ENCODE data around the gene LTBP1.

LTBP1 gene

DNA sequence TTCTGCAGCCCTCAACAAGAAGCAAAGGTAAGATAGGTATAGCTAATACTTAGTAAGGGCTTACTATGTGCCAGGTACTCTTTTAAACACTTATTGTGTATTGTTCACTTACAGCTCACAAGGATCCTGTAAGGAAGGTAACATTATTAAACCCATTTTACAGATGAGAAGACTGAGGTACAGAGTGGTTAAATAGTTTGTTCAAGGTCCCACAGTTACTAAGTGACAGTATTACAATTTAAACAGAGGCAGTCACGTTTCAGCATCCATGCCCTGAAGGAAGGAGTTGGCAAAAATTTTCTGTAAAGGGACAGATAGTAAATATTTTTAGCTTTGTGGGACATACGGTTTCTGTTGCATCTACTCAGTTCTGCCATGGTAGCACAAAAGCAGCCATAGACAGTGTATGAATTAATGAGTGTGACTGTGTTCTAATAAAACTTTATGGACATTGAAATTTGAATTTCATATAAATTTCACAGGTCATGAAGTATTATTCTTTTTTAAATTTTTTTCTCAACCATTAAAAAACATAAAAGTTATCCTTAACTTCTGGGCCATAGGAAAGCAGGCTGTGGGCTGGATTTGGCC, 75.7 kb downstream of the LTBP1 start:
- Mint-ChIP-seq H3K4me3 (no peak overlapping the region), H3K27ac (no peak overlapping the region), H3K4me1 (ENCODE audit: low read depth) (no peaks in the 10 kb centered on the region), H3K36me3 (no peaks in the 10 kb centered on the region), H3K9me3 (ENCODE audit: low read depth) (no peaks in the 10 kb centered on the region), H3K27me3 (peaks cover 12% of the 10 kb centered on the region)

DNA sequence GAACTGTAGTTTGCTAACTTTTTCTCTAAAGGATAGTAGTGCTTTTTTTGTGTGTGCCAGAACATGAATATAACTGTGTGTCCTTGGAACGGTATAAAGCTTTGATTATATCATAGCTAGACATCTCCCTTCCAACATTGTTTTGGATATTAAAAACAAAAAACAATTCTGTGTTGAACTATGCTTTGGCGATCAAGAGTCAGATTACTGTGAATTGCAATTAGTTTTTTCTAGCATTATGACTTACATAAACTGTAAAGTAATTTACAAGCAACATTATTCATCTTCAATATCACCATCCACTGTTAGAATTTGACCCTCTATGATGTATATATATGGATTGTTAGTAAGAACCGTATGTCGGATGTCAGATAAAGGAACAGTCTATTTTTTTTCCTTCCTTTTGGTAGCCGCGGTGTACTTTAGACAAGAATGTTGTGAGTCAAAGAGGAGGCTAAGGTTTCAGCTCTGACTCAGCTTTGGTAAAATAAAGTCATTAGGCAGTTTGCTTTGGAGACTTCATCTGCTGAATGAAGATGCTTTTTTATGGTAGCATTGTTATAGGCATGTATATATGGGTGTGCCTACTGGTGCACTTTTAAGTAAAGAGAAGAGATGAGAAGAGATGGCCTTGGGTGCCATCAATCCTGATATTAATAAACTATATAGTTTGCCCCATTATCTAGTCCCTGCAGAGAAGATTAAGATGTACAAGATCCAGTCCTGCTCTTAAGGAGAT, 76.4 kb downstream of the LTBP1 start:
- Mint-ChIP-seq H3K36me3 (no peaks in the 10 kb centered on the region), H3K27me3 (peaks cover 12% of the 10 kb centered on the region), H3K27ac (no peak overlapping the region), H3K9me3 (ENCODE audit: low read depth) (no peaks in the 10 kb centered on the region), H3K4me3 (no peak overlapping the region), H3K4me1 (ENCODE audit: low read depth) (no peaks in the 10 kb centered on the region)

DNA sequence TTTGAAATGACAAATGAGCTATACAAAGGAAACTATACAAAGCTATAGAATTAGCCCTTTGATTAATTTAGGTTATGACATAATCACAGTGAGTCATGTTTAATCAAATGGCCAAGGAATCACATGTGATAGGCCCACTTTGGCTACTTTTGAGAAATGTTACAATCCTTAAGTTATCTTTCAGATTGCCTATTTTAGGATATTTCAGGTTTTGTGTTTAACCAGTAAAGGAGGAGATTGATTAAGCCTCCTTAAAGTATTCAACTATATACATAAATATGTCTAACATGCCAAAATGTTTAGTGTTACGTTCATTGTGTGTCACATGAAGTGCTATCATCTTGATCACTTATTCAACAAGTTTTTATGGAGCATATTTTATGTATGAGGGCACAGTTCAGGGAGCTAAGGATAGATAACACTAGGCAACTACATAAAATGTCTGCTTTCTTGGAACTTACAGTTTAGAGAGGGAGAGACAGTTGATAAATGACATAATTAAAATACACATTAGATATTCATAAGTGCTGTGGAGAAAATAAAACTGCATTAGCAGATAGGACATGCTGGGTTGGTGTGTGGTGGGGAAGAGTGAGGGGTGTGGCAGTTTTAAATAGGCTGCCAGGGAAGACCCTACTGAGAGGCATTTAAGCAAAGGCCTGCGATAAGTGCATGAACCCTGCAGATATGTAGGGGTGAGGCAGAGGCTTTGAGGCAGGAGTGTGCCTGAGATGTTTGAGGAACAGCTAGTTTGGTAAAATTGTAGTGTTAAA, 77.2 kb downstream of the LTBP1 start:
- H3K36me3 Mint-ChIP-seq: no peaks in the 10 kb centered on the region
- no peaks in the 10 kb centered on the region for H3K9me3 Mint-ChIP-seq (ENCODE audit: low read depth)
- no peak overlapping the region for H3K27ac Mint-ChIP-seq
- no peak overlapping the region for H3K4me3 Mint-ChIP-seq
- no peaks in the 10 kb centered on the region for H3K4me1 Mint-ChIP-seq (ENCODE audit: low read depth)
- peaks cover 12% of the 10 kb centered on the region for H3K27me3 Mint-ChIP-seq

DNA sequence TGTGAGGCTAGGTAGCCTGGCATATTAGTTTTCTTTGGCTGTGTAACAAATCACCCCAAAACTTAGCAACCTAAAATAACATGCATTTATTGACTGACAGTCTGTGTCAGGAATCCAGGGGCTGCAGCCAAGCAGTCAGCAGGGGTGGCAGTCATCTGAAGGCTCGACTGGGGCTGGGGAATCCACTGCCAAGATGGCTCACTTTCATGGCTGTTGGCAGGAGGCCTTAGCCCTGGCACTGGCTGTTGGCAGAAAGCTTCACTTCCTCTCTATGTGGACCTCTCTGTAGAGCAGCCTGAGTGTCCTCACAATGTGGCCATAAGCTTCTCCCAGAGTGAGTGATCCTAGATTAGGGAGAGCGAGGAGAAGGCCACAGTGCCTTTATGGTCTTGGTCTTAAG, 78.0 kb downstream of the LTBP1 start:
- no peak overlapping the region for H3K4me3 Mint-ChIP-seq

DNA sequence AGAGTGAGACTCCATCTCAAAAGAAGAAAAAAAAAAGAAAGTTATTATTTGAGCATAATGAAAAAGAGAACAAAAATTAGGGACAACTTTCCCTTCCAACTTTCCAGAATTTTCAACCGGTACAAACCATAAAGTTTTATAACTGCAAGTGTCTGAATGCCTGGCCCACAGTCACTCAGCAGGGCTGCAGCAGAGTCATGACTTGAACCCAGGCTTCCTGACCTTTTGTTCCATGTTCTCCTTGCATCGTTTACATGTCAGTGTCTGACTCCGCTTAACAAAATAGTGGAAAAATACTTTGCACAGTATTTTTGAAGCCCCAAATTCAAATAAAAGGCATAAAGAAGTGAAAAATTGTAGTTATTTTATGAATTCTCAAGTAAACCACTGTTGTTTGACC, 82.7 kb downstream of the LTBP1 start:
- Mint-ChIP-seq H3K27me3 (peaks cover 3% of the 10 kb centered on the region), H3K27ac (no peak overlapping the region), H3K9me3 (ENCODE audit: low read depth) (no peaks in the 10 kb centered on the region), H3K4me1 (ENCODE audit: low read depth) (no peaks in the 10 kb centered on the region), H3K36me3 (no peaks in the 10 kb centered on the region), H3K4me3 (no peak overlapping the region)

More for the DNA sequence above, 78.0 kb downstream of the LTBP1 start:
- Mint-ChIP-seq H3K4me1 (ENCODE audit: low read depth) (no peaks in the 10 kb centered on the region), H3K27ac (no peak overlapping the region), H3K27me3 (peaks cover 12% of the 10 kb centered on the region), H3K9me3 (ENCODE audit: low read depth) (no peaks in the 10 kb centered on the region), H3K36me3 (no peaks in the 10 kb centered on the region)

DNA sequence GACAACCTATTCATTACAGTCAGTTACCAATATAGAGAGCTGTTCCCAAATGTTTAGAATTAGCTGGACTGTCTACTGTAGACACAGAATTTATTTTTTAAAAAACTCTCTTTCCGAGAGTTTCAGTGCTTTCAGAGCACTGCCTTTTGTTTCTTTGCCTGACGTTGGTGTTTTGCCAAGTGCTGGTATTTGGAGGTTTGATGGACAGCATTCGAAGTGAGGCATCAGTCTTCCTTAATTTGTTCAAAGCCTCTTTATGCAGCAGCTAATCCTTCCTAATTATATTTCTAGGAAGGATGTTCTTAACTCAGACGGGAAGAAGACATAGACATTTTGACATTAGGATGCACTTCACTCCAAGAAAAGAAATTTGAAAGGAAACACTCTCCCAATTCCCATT, 83.2 kb downstream of the LTBP1 start:
- H3K36me3 Mint-ChIP-seq: no peaks in the 10 kb centered on the region
- H3K4me1 Mint-ChIP-seq (ENCODE audit: low read depth): no peaks in the 10 kb centered on the region
- H3K9me3 Mint-ChIP-seq (ENCODE audit: low read depth): no peaks in the 10 kb centered on the region
- no peak overlapping the region for H3K27ac Mint-ChIP-seq
- H3K27me3 Mint-ChIP-seq: peaks cover 2% of the 10 kb centered on the region
- no peak overlapping the region for H3K4me3 Mint-ChIP-seq

DNA sequence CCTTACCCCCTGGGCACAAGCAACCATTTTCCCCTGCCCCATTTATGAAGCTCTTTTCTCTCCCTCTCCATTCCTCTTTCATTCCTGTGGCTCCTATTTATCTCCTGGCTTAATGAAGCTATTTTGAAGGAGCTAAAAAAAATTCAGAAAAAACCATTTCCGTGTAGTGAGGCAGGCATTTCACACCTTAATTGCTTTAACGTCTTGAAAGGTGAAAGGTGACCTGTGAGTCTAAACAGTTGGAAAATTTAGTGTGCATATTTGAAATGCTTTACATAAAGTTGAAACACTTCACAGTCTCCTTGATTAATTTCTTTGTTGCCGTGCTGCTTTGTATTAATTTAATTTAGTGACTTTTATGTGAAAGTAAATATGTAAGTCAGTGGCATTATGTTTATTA, 83.6 kb downstream of the LTBP1 start:
- no peak overlapping the region for H3K27ac Mint-ChIP-seq
- no peaks in the 10 kb centered on the region for H3K36me3 Mint-ChIP-seq
- H3K4me3 Mint-ChIP-seq: no peak overlapping the region
- H3K4me1 Mint-ChIP-seq (ENCODE audit: low read depth): no peaks in the 10 kb centered on the region
- H3K9me3 Mint-ChIP-seq (ENCODE audit: low read depth): no peaks in the 10 kb centered on the region
- H3K27me3 Mint-ChIP-seq: peaks cover 2% of the 10 kb centered on the region

DNA sequence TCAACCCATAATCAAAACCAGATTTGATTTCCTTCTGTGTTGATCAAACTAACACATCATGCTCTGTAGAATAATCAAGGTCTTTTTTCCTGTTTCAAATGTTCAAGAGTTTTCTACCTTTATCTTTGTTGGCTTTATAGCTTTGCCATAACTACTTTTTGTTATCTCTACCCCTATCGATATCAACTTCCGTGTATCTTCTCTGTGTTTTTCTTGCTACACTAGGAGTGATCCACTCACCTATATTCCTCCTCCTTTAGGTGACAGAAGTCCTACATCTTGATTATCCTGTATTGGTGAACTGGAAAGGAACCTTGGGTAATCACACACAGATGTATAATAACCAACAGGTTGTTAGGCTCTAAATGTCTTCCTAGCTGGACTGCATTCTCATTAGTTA, 85.5 kb downstream of the LTBP1 start:
- H3K9me3 Mint-ChIP-seq (ENCODE audit: low read depth): no peaks in the 10 kb centered on the region
- no peak overlapping the region for H3K4me3 Mint-ChIP-seq

DNA sequence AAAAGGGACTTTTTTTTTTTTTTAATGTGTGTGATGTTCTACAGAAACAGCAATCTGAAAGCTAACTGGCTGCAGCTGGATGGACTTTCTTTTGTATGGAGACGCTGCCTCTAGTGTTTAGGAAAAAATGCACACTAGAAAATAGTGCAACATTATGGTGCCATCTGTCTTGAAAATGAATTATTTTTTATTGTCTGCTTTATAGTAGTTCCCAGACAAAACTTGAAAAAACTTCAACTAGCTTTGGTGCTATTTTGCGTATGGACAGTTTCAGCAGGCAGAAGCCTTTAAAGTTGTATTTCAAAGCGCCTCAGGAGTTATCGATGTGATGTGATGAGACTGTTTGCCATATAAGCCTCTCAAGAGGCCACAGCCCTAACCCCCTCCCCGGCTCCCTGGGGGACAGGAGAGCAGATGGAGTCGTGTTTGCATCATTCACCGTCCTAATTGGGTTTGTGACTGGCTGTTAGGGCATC, 86.9 kb downstream of the LTBP1 start:
- no peaks in the 10 kb centered on the region for H3K36me3 Mint-ChIP-seq
- H3K27me3 Mint-ChIP-seq: peaks cover 2% of the 10 kb centered on the region
- no peak overlapping the region for H3K27ac Mint-ChIP-seq
- H3K9me3 Mint-ChIP-seq (ENCODE audit: low read depth): no peaks in the 10 kb centered on the region
- H3K4me1 Mint-ChIP-seq (ENCODE audit: low read depth): no peaks in the 10 kb centered on the region
- no peak overlapping the region for H3K4me3 Mint-ChIP-seq

More for the DNA sequence above, 85.5 kb downstream of the LTBP1 start:
- H3K36me3 Mint-ChIP-seq: no peaks in the 10 kb centered on the region
- peaks cover 2% of the 10 kb centered on the region for H3K27me3 Mint-ChIP-seq
- no peak overlapping the region for H3K27ac Mint-ChIP-seq
- no peaks in the 10 kb centered on the region for H3K4me1 Mint-ChIP-seq (ENCODE audit: low read depth)

DNA sequence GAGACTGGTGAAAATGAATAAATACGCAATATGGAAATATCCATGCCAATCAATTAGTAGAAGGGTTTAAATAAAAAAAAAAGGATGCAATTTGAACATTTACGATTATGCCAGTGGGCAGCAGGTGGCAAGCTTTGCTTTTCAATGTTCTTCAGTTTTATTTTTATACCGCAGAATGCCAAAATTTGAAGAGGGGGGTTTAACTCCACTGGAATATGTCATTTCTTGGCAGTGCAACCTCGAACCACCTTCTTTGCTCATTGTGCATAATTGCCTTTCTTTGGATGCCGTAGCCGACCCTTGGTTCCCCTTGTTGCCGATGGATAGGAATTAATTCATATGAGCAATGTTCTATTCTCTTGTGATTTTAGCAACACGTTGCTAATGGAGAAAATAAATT, 88.0 kb downstream of the LTBP1 start:
- Mint-ChIP-seq H3K4me1 (ENCODE audit: low read depth) (no peaks in the 10 kb centered on the region), H3K9me3 (ENCODE audit: low read depth) (no peaks in the 10 kb centered on the region), H3K27ac (no peak overlapping the region), H3K27me3 (peaks cover 4% of the 10 kb centered on the region), H3K36me3 (no peaks in the 10 kb centered on the region), H3K4me3 (no peak overlapping the region)

DNA sequence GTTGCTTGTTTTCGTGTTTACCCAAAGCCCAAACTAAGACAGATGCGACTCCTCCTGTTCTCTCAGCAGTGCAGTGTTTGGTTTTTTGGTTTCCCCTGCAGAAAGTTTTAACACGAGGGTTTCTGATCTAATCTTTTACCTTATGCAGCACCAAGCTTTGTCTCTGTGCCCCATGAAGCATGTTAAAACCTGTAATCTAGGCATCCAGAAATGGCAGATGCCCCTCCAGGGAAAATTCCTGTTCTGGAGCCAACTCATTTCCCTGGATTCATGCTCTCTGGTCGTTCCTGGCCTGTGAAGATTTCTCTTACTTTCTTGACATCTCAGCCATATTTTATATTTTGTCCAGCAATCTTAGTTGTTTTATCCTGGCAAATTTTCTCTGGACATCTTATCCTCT, 91.5 kb downstream of the LTBP1 start:
- Mint-ChIP-seq H3K9me3 (ENCODE audit: low read depth) (peaks cover 3% of the 10 kb centered on the region), H3K4me1 (ENCODE audit: low read depth) (no peaks in the 10 kb centered on the region), H3K36me3 (no peaks in the 10 kb centered on the region)

DNA sequence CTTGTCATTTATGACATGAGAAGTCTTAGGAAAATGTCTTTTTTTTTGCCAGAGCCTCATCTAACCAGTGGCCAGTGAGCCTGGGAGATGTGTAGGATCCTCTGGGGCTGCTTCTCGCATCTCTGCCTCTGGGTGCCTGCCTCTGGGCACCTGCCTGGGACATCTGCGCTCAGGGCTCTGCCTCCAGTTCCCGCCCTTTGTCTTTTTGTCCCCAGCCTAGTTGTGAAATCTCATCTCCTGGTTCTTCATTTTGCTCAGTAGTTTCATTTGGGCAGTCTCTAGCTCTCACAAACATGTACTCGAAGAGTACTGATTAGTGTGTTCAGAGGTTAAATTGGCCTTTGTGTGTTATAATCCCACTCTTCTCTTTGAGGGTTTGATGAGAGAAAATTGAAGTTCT, 92.0 kb downstream of the LTBP1 start:
- Mint-ChIP-seq H3K27me3 (peaks cover 5% of the 10 kb centered on the region), H3K27ac (no peak overlapping the region), H3K4me3 (no peak overlapping the region), H3K9me3 (ENCODE audit: low read depth) (peaks cover 3% of the 10 kb centered on the region), H3K36me3 (no peaks in the 10 kb centered on the region), H3K4me1 (ENCODE audit: low read depth) (no peaks in the 10 kb centered on the region)

More for the DNA sequence above, 91.5 kb downstream of the LTBP1 start:
- no peak overlapping the region for H3K4me3 Mint-ChIP-seq
- no peak overlapping the region for H3K27ac Mint-ChIP-seq
- H3K27me3 Mint-ChIP-seq: peaks cover 7% of the 10 kb centered on the region

DNA sequence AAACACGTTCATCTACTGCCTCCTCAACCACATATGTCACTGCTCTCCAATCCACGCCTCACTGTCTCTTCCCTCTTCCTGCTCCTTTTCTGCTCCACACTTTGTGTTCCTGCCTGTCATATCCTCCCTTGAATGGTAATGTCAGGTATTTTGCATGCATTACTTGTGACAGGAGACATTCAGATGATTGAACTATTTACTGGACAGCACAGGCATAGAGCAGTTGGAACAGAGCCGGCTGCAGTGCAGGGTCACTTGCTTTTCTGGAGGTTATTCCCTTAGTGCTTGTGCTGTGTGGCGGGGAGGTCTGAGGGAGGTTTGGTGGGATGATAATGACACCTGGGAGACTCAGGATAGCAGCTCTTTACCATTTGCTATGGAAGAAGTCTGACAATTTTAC, 93.8 kb downstream of the LTBP1 start:
- Mint-ChIP-seq H3K36me3 (no peaks in the 10 kb centered on the region), H3K9me3 (ENCODE audit: low read depth) (peaks cover 3% of the 10 kb centered on the region), H3K4me1 (ENCODE audit: low read depth) (no peaks in the 10 kb centered on the region), H3K4me3 (no peak overlapping the region), H3K27ac (no peak overlapping the region), H3K27me3 (peaks cover 5% of the 10 kb centered on the region)

DNA sequence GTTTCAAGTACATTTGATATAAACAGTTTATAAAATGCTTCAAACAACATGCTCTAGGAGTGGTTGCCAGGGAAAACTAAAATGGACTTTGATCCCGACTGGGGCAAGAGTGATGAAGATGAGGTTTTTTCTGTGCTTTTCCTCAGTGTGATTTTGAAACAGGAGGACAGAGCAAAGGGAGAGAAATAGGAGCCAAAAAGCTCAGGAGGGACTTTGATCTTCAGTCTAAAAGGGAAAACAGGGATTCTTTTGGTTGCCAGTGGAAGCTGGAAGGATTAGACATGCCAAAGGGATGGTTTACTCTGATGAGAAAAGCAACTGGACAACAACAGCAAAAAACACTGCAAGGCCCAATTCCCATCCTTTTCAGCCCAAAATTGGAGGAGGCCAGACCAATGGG, 95.5 kb downstream of the LTBP1 start:
- Mint-ChIP-seq H3K27me3 (peaks cover 5% of the 10 kb centered on the region), H3K4me1 (ENCODE audit: low read depth) (no peaks in the 10 kb centered on the region), H3K4me3 (no peak overlapping the region), H3K36me3 (no peaks in the 10 kb centered on the region), H3K27ac (no peak overlapping the region), H3K9me3 (ENCODE audit: low read depth) (peaks cover 3% of the 10 kb centered on the region)

DNA sequence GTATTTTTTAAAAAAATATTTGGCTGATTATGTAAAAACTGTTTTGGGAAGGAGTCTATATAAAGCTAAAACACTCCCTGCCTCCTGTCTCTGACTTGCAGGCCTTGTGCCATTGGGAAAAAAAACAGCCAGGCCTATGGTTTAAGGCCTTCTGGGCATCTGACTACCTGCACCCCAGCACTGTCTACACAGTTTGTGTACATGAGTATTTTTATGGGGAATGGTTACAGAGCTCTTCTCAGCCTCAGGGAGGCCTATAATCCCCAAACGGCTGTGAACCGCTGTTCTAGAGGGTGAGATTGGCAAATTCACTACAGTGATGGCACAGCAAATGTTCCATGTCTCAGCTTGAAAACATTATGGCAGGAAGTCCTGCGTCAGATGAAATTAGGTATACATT, 96.1 kb downstream of the LTBP1 start:
- Mint-ChIP-seq H3K27me3 (peaks cover 7% of the 10 kb centered on the region), H3K4me3 (no peak overlapping the region), H3K9me3 (ENCODE audit: low read depth) (peaks cover 3% of the 10 kb centered on the region), H3K27ac (no peak overlapping the region), H3K4me1 (ENCODE audit: low read depth) (no peaks in the 10 kb centered on the region), H3K36me3 (no peaks in the 10 kb centered on the region)

Measured in activated naive CD8-positive, alpha-beta T cell (primary cell).